ENCODE measurements around the gene ORC1.
A peak's percentile ranks its signal among the peaks of the same experiment; 100 is the strongest.

The ORC1 gene

GRCh38 chr1:52404116-52404974, at the start of gene ORC1, which contains the start of gene PRPF38A:
ORC1 (minus strand) TSS chr1:52404423; CDS start chr1:52402223, 2,200 bp downstream.
PRPF38A (plus strand) TSS chr1:52404602; CDS start chr1:52404750, 148 bp downstream.
- peak; percentile 99 for DNase-seq

GRCh38 chr1:52444463-52444862, 40.2 kb upstream of the ORC1 start:
- no peak for DNase-seq

GRCh38 chr1:52439976-52440375, 35.8 kb upstream of the ORC1 start:
- DNase-seq: no peak

- DNase-seq: no peak
Observed at GRCh38 chr1:52436817-52437216, 32.6 kb upstream of the ORC1 start.

GRCh38 chr1:52435650-52436049, 31.4 kb upstream of the ORC1 start:
- DNase-seq: no peak

- DNase-seq: no peak
Observed at GRCh38 chr1:52435211-52435610, 31.0 kb upstream of the ORC1 start.

- no peak for DNase-seq
Observed at GRCh38 chr1:52432807-52433206, 28.6 kb upstream of the ORC1 start.

GRCh38 chr1:52427152-52427551, 22.9 kb upstream of the ORC1 start:
- DNase-seq: no peak

- no peak for DNase-seq
Observed at GRCh38 chr1:52426371-52426770, 22.1 kb upstream of the ORC1 start.

GRCh38 chr1:52424813-52425212, 20.6 kb upstream of the ORC1 start:
- no peak for DNase-seq

- peak; percentile 19 for DNase-seq
Observed at GRCh38 chr1:52424231-52424636, 20.0 kb upstream of the ORC1 start.

- DNase-seq: peak; percentile 65
Observed at GRCh38 chr1:52423771-52424170, 19.5 kb upstream of the ORC1 start.

- DNase-seq: no peak
Observed at GRCh38 chr1:52423055-52423454, 18.8 kb upstream of the ORC1 start.

- no peak for DNase-seq
Observed at GRCh38 chr1:52420713-52421112, 16.5 kb upstream of the ORC1 start.

- no peak for DNase-seq
Observed at GRCh38 chr1:52416811-52417210, 12.6 kb upstream of the ORC1 start.

- no peak for DNase-seq
Observed at GRCh38 chr1:52414942-52415341, 10.7 kb upstream of the ORC1 start.

- DNase-seq: no peak
Observed at GRCh38 chr1:52413410-52413989, 9.3 kb upstream of the ORC1 start.

GRCh38 chr1:52404975-52405338, 734 bp upstream of the ORC1 start:
- no peak for DNase-seq

GRCh38 chr1:52403566-52404115, 582 bp downstream of the ORC1 start:
- peak; percentile 66 for DNase-seq

- DNase-seq: no peak
Observed at GRCh38 chr1:52402860-52403240, 1.4 kb downstream of the ORC1 start.

GRCh38 chr1:52400131-52400530, 4.1 kb downstream of the ORC1 start:
- no peak for DNase-seq

GRCh38 chr1:52399629-52400028, 4.6 kb downstream of the ORC1 start:
- no peak for DNase-seq

- no peak for DNase-seq
Observed at GRCh38 chr1:52393174-52393573, 11.0 kb downstream of the ORC1 start.

GRCh38 chr1:52386458-52386857, 17.8 kb downstream of the ORC1 start:
- no peak for DNase-seq
